WTC11 (cell line): ENCODE measurements around the gene GRAMD2A. TPM values are rescaled to one million over a fixed set of nuclear protein-coding genes. Genes with fewer than 3 reads are reported as not detected.

ENCODE experiments used
- ATAC-seq: fragments of 200-7000 bp; cut with Tn5 transposase; 2 replicates; pipeline ENCODE4 v1.10.0; 2021; ENCODE audit warnings: mild to moderate bottlenecking, moderate library complexity
- CTCF ChIA-PET: fragments of 300-600 bp; sonication (Branson Sonifier 250); formaldehyde crosslinking; loops from one replicate; lab custom pipeline; 2021; ENCODE audit warnings: antibody characterized with exemption; lab: Charles Lee
- POLR2A ChIA-PET: fragments of 350-600 bp; sonication (Branson Sonifier 250); formaldehyde crosslinking; loops from one replicate; lab custom pipeline; 2021; ENCODE audit warnings: antibody characterized with exemption; lab: Charles Lee
- DNase-seq: peaks from one replicate; pipeline ENCODE4 v3.0.0; 2021; ENCODE audit warnings: low spot score
- H3K27ac Mint-ChIP-seq: 2 replicates; pipeline ENCODE4 v1.8.0; 2021; ENCODE audit warnings: mixed read lengths
- H3K27me3 Mint-ChIP-seq: 2 replicates; pipeline ENCODE4 v1.8.0; 2021; ENCODE audit warnings: low read depth, mild to moderate bottlenecking, moderate library complexity, mixed read lengths
- H3K36me3 Mint-ChIP-seq: 2 replicates; pipeline ENCODE4 v1.8.0; 2021; ENCODE audit warnings: mixed read lengths
- H3K4me1 Mint-ChIP-seq: 2 replicates; pipeline ENCODE4 v1.8.0; 2022; ENCODE audit warnings: mixed read lengths
- H3K4me3 Mint-ChIP-seq: 2 replicates; pipeline ENCODE4 v1.8.0; 2021; ENCODE audit warnings: mild to moderate bottlenecking, moderate library complexity, mixed read lengths
- H3K9me3 Mint-ChIP-seq: 2 replicates; pipeline ENCODE4 v1.8.0; 2021; ENCODE audit warnings: mixed read lengths
- AFF4 ChIP-seq: sonication (generic); formaldehyde crosslinking; IDR thresholded peaks from 2 replicates; pipeline ENCODE4 v1.8.1; 2023; ENCODE audit warnings: mild to moderate bottlenecking, missing genetic modification reagents, borderline replicate concordance
- ARID4B ChIP-seq: sonication (generic); formaldehyde crosslinking; IDR thresholded peaks from 2 replicates; pipeline ENCODE4 v1.8.0; 2023; ENCODE audit warnings: missing genetic modification reagents, mild to moderate bottlenecking, borderline replicate concordance
- ATF1 ChIP-seq: sonication (generic); formaldehyde crosslinking; IDR thresholded peaks from 2 replicates; pipeline ENCODE4 v1.8.1; 2023; ENCODE audit warnings: mild to moderate bottlenecking, moderate library complexity, missing genetic modification reagents
- CDX4 ChIP-seq: fragments of 250-450 bp; sonication (Bioruptor Pico); IDR thresholded peaks from 2 replicates; pipeline ENCODE4 v1.9.0; 2021; ENCODE audit warnings: moderate library complexity, mild to moderate bottlenecking, inconsistent platforms, borderline replicate concordance
- E2F4 ChIP-seq: sonication (generic); formaldehyde crosslinking; IDR thresholded peaks from 2 replicates; pipeline ENCODE4 v1.8.1; 2022; ENCODE audit warnings: low read depth, mild to moderate bottlenecking, moderate library complexity, missing genetic modification reagents, borderline replicate concordance
- E2F5 ChIP-seq: sonication (generic); formaldehyde crosslinking; IDR thresholded peaks from 2 replicates; pipeline ENCODE4 v1.8.1; 2022; ENCODE audit warnings: mild to moderate bottlenecking, moderate library complexity, missing genetic modification reagents
- FOXP4 ChIP-seq: sonication (generic); formaldehyde crosslinking; IDR thresholded peaks from 2 replicates; pipeline ENCODE4 v1.8.0; 2022; ENCODE audit warnings: mild to moderate bottlenecking, missing genetic modification reagents
- GABPB1 ChIP-seq: sonication (generic); formaldehyde crosslinking; IDR thresholded peaks from 2 replicates; pipeline ENCODE4 v1.8.1; 2023; ENCODE audit warnings: mild to moderate bottlenecking, missing genetic modification reagents
- GTF2I ChIP-seq: fragments of 250-450 bp; sonication (Bioruptor Pico); conservative IDR thresholded peaks from 2 replicates; pipeline ENCODE4 v1.4.0; 2021; ENCODE audit warnings: mild to moderate bottlenecking
- KAT7 ChIP-seq: sonication (generic); formaldehyde crosslinking; IDR thresholded peaks from 2 replicates; pipeline ENCODE4 v1.8.1; 2023; ENCODE audit warnings: missing genetic modification reagents, mild to moderate bottlenecking, borderline replicate concordance
- MAX ChIP-seq: sonication (generic); formaldehyde crosslinking; IDR thresholded peaks from 2 replicates; pipeline ENCODE4 v1.8.0; 2022; ENCODE audit warnings: mild to moderate bottlenecking, missing genetic modification reagents
- PRDM15 ChIP-seq: sonication (generic); formaldehyde crosslinking; IDR thresholded peaks from 2 replicates; pipeline ENCODE4 v1.8.0; 2022; ENCODE audit warnings: missing genetic modification reagents
- ZMAT4 ChIP-seq: fragments of 250-450 bp; sonication (Bioruptor Pico); IDR thresholded peaks from 2 replicates; pipeline ENCODE4 v1.9.0; 2021; ENCODE audit warnings: mild to moderate bottlenecking
- ZNF219 ChIP-seq: sonication (generic); formaldehyde crosslinking; IDR thresholded peaks from 2 replicates; pipeline ENCODE4 v1.8.0; 2023; ENCODE audit warnings: missing genetic modification reagents, mild to moderate bottlenecking, borderline replicate concordance
- ZSCAN18 ChIP-seq: fragments of 250-450 bp; sonication (Bioruptor Pico); IDR thresholded peaks from 2 replicates; pipeline ENCODE4 v2.1.2; 2022; ENCODE audit warnings: mild to moderate bottlenecking, moderate library complexity
- total RNA-seq: library from RNA; stranded (reverse); gene quantifications from 3 replicates; pipeline ENCODE4 v1.2.3, GENCODE V29; 2021

The GRAMD2A gene
- total RNA-seq, 1 experiment from 2014 or later, result 1.9 TPM

- ATAC-seq (no peak), DNase-seq (no peak)
- CTCF ChIA-PET, result interaction anchor here (1.9 kb wide), 1 partner anchor 8 kb away, joined by 6 read pairs; the partner anchor contains the start of gene GRAMD2A
- no peak overlapping the region for H3K27ac Mint-ChIP-seq
- peaks cover 8% of the 10 kb centered on the region for H3K27me3 Mint-ChIP-seq
- peaks cover 18% of the 10 kb centered on the region for H3K4me1 Mint-ChIP-seq
- H3K4me3 Mint-ChIP-seq, result no peak overlapping the region
- POLR2A ChIA-PET, result no interaction called here
- no peaks in the 10 kb centered on the region for H3K36me3 Mint-ChIP-seq
- peaks cover 9% of the 10 kb centered on the region for H3K9me3 Mint-ChIP-seq
- TF ChIP-seq ZNF219 (CRISPR knock-in tag) (no peak), FOXP4 (CRISPR knock-in tag) (no peak), MAX (CRISPR knock-in tag) (no peak), ATF1 (CRISPR knock-in tag) (no peak), GTF2I (no peak), AFF4 (CRISPR knock-in tag) (no peak), GABPB1 (no peak), CDX4 (CRISPR knock-in tag) (no peak), PRDM15 (CRISPR knock-in tag) (no peak), ARID4B (CRISPR knock-in tag) (no peak), E2F4 (no peak), E2F5 (CRISPR knock-in tag) (no peak), KAT7 (no peak), ZSCAN18 (no peak), ZMAT4 (CRISPR knock-in tag) (no peak)
These were observed 8.2 kb downstream of the GRAMD2A start for GRCh38 chr15:72189250-72189902.
